DMS79 (cell line): ENCODE results near the gene MGAT5.
"Not testable (repeated sequence)": the region's sequence is repeated elsewhere in the genome, so short reads cannot be mapped to it uniquely, and the experiment has no call there.

Experiments
- DNase-seq: peaks from one replicate; lab custom pipeline; 2025; lab: John Stamatoyannopoulos, UW

Gene MGAT5

DNA sequence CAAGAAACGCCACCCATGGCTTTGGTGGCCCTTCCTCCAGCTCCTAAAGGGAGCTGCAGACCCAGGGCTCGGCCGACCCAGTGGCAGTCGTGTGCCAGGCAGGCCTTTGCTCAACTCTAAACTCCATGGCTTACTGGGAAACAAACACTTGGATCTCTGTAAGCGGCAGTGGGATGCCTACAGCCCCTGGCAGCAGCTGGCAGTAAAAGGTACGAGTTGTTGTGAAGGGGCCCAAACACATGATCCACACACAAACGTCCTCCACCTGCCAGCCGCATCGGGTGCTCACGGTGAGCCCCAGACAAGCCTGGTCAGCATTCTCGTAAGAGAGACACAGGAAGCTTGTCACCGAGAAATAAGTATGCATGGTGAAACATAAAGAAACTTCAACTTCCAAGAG is 214.9 kb downstream of the MGAT5 start:
- DNase-seq: no peak

DNA sequence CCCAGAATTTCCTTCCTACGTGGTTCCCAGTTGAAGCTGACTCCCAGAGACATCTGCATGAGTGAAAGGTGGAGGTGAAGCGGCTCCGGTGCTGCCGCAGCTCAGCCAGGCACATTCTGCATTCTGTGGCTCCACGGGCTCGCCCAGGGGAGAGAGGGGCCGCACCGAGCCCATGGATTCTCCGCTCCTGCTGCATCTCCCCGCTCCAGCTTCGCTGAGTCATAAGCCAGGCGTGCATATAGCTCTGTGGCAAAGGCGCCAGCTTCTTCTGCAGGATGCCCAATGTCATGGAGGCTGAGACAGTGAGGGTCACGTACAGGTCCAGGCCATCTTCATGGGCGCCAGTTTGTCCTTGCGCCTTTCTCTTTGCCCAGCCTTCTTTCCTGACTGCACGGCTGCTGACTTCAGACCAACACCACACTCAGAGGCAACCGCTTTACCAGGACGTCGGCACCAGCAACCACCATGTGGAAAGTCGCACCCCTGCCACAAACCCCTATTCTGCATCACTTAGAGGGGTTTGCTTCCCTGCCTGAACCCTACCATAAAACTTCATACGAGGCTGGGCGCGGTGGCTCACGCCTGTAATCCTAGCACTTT is 215.7 kb downstream of the MGAT5 start:
- no peak for DNase-seq

DNA sequence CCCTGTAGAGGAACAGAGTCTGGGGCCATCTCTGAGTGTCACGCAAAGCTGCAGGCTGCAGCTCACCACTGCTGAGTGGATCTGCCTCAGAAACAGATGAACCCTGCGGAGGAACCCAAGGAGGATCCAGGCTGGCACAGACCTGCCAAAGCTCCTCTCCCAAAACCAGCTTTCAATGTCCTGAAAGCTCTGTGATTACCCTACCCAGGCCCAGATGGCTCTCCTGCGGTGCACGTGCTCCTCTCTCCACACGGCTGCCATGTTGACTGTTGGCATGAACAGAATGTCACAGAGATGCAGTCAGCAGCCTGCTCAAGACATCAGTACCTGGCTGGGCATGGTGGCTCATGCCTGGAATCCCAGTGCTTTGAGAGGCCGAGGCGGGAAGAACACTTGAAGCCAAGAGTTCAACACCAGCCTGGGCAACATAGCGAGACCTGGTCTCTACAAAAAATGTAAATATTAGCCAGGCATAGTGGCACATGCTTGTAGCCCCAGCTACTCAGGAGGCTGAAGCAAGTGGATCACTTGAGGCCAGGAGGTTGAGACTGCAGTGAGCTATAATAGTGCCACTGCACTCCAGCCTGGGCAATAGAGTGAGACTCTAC is 216.8 kb downstream of the MGAT5 start:
- no peak for DNase-seq

DNA sequence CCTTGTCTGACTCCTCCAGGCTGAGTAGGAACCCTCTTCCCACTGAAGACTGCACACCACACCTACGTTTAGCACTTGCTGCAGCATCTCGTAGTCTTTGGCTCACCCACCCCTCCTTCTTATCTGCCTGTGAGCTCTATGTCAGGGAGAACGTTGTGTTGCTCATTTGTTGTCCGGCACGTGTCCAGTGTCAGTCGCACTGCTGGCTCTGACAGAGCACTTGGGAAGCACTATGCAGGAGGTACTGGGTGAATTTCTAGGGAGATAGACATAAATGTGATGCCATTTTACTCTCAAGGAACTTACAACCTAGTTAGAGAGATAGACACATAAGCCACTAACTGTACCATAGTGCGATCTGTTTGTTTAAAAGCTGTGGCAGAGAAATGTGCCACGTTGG is 223.1 kb downstream of the MGAT5 start:
- DNase-seq: not testable (repeated sequence)

DNA sequence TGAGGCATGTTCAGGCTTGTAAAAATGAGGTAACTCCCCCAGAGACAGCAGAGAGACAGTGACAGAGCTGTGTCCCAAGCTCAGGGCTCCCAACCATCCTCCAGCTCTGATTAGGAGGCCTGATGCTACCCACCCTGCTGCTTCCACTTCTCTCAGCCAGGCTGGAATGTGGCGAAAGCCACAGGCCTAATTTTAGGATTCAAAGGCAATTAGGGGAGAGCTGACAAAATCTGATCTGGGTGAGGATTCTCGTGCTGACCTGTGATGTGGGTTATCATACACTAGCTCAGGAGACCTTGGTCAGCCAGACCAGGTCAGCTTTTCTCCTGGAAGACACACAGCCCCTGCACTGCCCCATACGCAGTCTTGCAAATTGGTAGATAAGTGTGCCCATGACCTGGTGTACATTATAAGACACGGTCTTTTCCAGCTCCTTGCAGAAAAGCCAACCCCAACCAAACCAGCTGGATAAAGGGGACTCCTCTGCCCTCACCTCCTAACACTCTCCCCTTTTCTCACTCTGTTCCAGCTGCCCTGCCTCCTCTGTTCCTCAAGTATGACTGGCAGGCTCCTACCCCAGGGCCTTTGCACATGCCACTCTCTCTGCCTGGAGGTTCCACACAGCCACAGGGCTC is 225.9 kb downstream of the MGAT5 start:
- DNase-seq: no peak

DNA sequence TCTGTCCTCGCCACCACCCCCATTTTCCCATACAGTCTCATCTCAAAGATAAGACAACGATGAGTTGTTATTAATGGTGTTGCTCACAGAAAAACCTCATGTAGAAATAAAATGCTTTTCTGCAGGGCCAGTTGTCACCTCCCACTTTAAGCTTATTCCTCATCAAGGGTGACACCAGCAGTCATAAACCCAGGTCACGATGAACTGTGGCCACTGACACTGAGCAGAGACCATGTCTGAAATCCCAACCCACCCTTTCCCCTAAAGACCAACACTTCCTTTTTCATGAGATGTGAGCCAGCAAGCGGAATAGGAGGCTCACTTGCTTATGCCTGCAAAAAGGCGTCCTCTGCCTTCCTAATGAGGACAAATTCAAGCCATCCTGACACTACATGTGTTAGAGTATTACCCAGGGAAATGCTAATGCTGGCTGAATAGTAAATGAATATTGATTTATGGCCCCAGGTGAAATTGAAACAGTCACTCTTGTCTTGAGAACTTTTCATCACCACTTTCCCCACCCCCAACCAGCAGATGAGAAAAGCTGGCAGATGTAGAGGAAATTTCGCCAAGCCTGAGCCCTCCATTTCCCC is 228.4 kb downstream of the MGAT5 start:
- no peak for DNase-seq

DNA sequence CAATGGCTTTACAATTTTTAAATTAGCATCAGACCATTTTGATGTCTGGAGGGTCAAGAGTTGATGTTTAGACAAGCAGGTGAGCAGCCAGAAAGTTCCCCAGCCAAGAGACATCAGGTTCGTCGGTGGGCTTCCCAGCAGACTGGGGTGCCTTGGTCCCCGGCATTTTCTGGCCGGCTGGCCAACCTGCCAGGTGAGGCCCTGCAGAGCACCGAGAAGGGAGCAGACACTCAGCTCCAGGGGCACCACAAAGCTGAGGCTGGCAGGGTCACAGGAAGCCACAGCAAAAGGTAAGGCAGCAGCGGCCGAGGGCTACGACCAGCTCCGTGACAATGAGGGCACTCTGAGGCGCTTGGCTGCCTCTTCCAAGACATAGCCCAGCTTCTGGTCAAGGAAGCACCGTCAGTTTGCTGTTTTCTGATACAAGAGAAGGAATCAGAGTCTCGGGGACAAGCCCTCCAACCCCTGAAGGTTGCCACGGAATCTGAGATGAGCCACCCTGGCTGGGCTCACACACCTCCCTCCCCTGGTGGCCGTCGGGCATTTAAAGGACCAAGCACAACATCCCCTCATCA is 229.0 kb downstream of the MGAT5 start:
- no peak for DNase-seq

DNA sequence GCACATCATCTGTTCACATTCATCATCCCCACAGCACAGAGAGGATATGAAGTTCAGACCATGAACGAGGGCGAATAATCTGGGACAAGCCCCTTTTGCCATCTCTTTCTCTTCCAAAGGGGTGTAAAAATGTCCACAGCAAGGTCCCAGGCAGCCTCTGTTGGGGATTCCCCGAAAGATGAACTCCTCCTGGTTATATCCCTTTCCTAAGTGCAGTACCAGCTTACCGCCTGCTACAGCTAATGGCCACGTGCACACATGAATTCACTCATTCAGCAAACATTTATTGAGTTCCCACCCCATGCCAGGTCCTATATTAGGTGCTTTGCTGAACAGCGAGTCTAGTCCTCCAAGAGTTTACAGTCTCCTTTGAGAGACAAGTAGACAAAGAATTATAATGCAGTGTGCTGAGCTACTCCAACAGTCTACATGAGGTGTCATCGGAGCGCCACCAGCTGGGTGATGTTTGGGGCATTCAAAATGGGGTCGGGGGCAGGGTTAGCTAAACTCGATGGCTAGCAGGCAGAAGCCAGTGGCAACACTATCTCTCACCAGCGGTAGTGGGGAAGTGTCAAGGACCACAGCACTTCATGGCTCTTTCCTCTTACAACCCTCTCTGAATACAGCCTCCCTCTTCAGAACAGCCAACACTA is 236.0 kb downstream of the MGAT5 start:
- DNase-seq: no peak

DNA sequence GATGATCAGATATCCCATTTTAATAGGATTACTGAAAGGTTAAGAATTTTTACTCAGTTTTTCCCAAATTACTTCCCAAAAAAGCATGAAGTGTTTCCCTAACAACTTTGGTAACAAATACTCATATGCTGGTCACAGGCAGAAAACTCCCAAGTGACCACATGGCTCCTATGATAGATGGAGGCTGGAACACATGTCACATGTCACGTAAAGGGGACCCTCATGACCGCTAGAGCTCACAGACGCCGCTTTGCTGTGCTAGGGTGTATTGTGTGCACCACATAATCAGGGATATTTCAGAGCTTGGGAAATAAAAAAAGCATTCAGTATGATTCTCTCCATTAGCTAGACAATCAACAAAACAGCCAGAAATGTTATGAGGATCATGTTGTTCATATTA is 236.7 kb downstream of the MGAT5 start:
- DNase-seq: no peak

DNA sequence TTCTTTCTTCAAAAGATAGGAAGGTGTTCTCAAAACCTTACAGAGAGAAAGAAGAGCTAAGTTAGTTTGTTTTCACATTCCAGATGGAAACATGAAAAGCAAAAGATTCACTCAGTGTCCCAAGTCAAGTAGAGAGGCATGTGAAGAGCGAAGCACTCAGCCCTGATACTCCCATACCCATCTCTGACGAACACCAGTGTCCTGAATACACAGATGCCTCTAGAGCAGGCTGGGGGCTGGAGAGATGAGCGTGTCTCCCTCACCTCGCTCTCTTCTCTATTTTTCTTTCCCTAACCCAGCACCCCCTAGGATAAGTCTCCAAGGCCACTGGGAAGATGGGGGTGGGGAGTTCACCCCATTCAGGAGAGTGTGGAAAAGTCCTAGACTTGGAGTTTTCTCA is 237.2 kb downstream of the MGAT5 start:
- DNase-seq: no peak

DNA sequence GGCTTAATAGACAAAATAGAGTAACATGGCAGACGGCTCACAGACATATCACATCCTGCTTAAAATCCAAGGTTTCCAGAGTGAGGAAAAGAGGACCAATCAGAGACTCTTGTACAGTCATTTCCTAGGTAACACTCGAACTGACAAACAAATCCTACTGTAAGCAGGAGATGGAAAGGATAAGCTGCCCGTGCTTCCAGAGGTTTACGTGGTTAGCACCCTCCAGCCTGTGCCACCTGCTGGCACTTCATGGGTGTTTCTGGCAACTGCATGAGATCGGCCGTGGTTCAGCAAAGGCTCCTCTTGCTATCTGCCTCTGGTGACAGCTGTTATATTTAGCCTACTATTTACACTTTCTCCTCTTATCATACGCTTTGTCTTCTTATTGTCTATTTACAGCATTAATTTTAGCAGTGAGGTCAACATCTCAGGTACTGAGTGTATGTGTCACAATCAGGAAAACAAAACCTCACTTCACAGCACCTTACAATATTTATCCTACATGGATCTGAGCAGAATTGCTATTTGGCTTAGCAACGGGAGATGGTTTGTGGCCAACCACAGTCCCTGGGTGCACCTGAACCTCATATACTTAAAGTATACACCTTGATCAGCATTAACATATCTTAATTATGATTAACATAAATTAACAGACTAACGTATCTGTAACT is 238.0 kb downstream of the MGAT5 start:
- DNase-seq: peak; percentile 61

DNA sequence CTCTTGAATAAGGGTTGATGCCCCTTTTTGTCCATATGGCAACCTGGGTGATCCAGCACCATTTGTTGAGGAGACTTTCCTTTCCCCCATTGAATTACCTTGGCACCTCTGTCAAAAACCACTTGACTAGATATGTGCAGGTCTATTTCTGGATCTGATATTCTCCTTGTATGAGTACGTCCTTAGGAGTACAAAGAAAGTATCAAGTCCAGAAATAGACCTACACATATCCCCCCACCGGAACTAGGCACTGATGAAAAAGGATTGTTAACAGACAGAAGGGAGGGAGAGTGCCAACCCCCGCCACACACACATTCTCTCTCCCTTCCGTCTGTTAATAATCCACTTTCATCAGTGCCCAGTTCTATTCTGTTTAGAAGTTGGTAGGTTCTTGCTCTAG is 239.9 kb downstream of the MGAT5 start:
- DNase-seq: no peak

DNA sequence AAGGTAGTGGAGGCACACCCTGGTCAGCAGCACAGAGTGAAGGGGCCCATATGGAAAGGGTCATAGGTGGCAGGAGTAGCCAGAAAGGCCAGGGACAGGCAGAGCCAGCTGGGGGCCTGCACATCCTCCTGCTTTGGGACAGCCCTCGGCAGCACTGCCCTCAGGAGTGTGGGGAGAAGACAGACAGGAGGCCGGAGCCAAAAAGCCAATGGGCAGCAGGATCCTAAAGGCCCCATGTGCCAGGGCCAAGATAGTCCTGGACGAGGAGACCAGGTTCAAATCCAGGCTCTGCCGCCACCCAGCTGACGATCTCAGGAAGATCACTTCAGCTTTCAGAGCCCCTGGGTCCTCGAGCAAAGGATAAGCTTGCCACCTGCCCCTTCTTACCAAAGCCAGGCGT is 244.8 kb downstream of the MGAT5 start:
- DNase-seq: no peak

DNA sequence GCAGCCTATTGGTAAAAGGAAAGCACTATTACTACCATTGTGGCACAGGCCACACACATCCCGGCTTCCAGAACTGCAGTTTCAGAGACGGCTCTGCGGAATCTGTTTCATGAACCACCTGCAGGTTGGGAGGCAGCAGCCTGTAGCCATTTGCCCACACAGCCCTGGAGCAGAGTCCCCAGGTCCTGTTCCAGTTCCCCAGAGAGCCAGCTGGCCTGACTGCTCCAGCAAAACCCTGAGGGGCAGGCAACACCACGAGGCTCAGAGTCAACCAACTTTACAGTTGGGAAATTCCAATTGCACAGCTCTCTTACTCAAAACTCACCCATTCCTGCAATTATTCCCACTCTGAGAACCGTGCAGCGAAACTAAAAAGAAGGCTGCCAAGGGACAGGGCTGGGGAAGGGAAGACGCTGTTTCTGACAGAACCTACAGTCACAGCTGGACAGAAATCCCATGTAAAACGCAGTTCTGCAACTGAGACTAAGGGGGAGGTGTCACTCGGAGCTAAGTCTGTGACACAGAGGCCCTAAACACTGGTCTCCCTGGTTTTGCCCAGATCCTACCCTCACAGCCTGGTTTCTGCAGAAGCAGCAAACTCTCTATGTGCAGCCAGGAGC is 245.5 kb downstream of the MGAT5 start:
- no peak for DNase-seq

DNA sequence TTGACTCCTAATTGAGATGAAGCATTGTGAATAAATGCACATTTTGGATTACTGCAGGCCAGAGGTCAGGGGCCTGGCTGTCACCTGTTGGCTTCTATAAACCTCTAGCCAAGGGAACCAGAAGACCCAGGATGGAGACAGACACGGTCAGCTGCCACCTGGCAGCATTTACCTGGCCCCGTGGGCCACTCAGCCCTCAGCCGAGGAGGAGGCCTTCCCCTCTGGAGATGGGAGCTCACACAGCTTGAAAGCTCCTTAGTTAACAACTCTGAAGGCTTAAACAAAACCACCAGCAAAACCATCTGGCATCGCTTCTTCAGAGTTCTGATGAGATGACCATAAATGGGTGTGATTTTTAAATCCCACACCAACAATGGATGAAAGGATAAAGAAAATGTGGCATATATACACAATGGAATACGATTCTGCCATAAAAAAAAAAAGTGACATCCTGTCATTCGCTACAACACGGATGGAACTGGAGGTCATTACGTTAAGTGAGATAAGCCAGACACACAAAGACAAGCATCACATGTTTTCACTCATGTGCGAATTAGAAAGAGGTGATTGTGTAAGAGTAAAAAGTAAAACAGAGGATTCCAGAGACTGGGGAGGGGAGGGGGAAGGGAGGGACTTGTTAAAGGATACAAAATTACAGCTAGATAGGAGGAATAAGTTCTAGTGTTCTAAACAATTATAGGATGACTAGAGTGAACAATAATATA is 246.5 kb downstream of the MGAT5 start:
- DNase-seq: no peak

DNA sequence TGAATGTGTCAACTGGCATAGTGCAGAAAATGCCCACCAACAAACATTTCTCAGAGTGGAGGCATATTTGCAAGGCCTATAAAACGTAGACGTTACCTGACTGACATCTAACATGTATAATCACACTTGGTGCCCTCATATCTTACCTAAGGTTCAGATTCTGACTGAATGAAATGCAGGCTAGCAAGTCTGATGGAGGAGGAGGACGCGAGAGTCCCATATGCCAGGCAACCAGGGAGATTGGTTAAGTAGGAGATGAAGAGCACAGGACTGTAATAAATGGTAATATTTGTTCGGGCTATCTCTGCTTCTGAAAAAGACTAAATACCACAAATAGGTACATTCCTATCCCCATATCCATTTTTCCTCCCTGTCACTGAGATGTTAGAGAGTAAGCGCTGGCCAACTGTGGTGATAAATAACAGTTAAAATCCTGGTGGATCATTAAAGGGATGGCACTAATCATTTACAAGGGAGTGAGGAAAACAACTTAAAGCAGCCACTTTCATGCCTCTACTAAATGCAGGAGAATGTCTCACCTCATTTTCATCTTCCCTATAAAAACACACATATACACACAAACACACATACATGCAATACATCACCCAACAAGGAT is 247.7 kb downstream of the MGAT5 start:
- DNase-seq: no peak

DNA sequence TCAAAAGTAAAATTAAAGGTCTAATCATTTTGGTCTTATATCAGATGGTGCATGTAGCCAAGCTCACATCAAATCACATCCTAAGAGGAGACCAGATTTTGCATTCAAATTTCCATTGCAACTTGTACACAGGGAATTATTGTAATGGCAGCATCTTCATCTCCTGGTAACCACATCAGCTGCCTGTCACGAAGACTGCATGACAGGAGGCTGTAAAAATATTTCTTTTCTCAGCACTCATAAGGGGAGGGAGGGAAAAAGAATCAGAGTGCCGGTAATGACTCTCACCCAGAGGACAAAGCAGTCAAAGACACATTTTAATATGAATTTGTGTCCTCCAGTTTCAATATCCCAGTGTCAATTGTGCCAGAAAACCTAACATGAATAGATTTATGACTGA is 248.2 kb downstream of the MGAT5 start:
- DNase-seq: no peak
